Measurements from ENCODE around the gene PNN.
"Not testable (repeated sequence)": the region's sequence is repeated elsewhere in the genome, so short reads cannot be mapped to it uniquely, and the experiment has no call there.

Gene PNN

GRCh38 chr14:39181026-39181692, 6.1 kb downstream of the PNN start:
- no peak for DNase-seq

- no peak for DNase-seq
Observed at GRCh38 chr14:39181693-39182047, 6.6 kb downstream of the PNN start.

GRCh38 chr14:39182770-39183684, 8.0 kb downstream of the PNN start:
- DNase-seq, result no peak

GRCh38 chr14:39183685-39184003, 8.6 kb downstream of the PNN start:
- DNase-seq, result not testable (repeated sequence)

GRCh38 chr14:39184628-39185255, 9.7 kb downstream of the PNN start:
- DNase-seq, result no peak

GRCh38 chr14:39185256-39186049, 10.4 kb downstream of the PNN start:
- no peak for DNase-seq

- no peak for DNase-seq
Observed at GRCh38 chr14:39186941-39187525, 12.0 kb downstream of the PNN start.

GRCh38 chr14:39203659-39204606, 28.9 kb downstream of the PNN start:
- DNase-seq, result no peak

GRCh38 chr14:39207430-39207829, 32.4 kb downstream of the PNN start:
- DNase-seq, result not testable (repeated sequence)

- no peak for DNase-seq
Observed at GRCh38 chr14:39211109-39211741, 36.2 kb downstream of the PNN start.

GRCh38 chr14:39212034-39212433, 37.0 kb downstream of the PNN start:
- DNase-seq, result no peak

- no peak for DNase-seq
Observed at GRCh38 chr14:39212693-39213092, 37.6 kb downstream of the PNN start.

GRCh38 chr14:39217214-39217879, 42.3 kb downstream of the PNN start:
- no peak for DNase-seq

- DNase-seq, result no peak
Observed at GRCh38 chr14:39218171-39218769, 43.2 kb downstream of the PNN start.

GRCh38 chr14:39219075-39219499, 44.0 kb downstream of the PNN start:
- DNase-seq, result no peak

- DNase-seq, result not testable (repeated sequence)
Observed at GRCh38 chr14:39220473-39220872, 45.4 kb downstream of the PNN start.

- DNase-seq, result no peak
Observed at GRCh38 chr14:39228044-39228443, 53.0 kb downstream of the PNN start.

- no peak for DNase-seq
Observed at GRCh38 chr14:39228509-39229221, 53.6 kb downstream of the PNN start.

GRCh38 chr14:39229222-39229543, 54.1 kb downstream of the PNN start:
- DNase-seq, result no peak
